ENCODE data around the gene THOC2. TPM values are rescaled to one million over a fixed set of nuclear protein-coding genes. Genes with fewer than 3 reads are reported as not detected.

The THOC2 gene
- total and polyA plus RNA-seq, 2 donors from 2014 or later = 18.8 to 66.6 TPM

GRCh38 chrX:123756320-123756719 is 23.5 kb upstream of the THOC2 start:
- H3K36me3 ChIP-seq (ENCODE audit: control insufficient read depth in 2 of 3, insufficient read depth in 3 of 3, low read length in 3 of 3) = no peaks in the 10 kb centered on the region
- no peak overlapping the region for H3K27ac ChIP-seq (ENCODE audit: low read depth in 2 of 2, low read length in 2 of 2)
- H3K9ac ChIP-seq (ENCODE audit: low read length in 3 of 3) = no peak overlapping the region
- no peak overlapping the region for H3K4me3 ChIP-seq (ENCODE audit: low read length in 3 of 3)
- FAIRE-seq (no peak), DNase-seq (no peak)
- no peak for TF ChIP-seq CTCF (IDR thresholded peaks at IDR 0.05; ENCODE audit: borderline replicate concordance, extremely low read depth, insufficient read depth)
- H3K9me3 ChIP-seq (ENCODE audit: control insufficient read depth in 2 of 3, insufficient read depth in 1 of 3, low read length in 3 of 3) = no peaks in the 10 kb centered on the region
- H3K27me3 ChIP-seq (ENCODE audit: control insufficient read depth, insufficient read depth, low read length) = no peaks in the 10 kb centered on the region
- intact Hi-C loops (cut with DNase I) = no loop called here
- H3K4me1 ChIP-seq (ENCODE audit: control insufficient read depth in 2 of 3, insufficient read depth in 2 of 3, low read depth in 1 of 3, low read length in 3 of 3) = no peaks in the 10 kb centered on the region

- Histone ChIP-seq H3K27me3 (ENCODE audit: control insufficient read depth, insufficient read depth, low read length) (no peaks in the 10 kb centered on the region), H3K36me3 (ENCODE audit: control insufficient read depth in 2 of 3, insufficient read depth in 3 of 3, low read length in 3 of 3) (no peaks in the 10 kb centered on the region), H3K9ac (ENCODE audit: low read length in 3 of 3) (no peak overlapping the region), H3K9me3 (ENCODE audit: control insufficient read depth in 2 of 3, insufficient read depth in 1 of 3, low read length in 3 of 3) (no peaks in the 10 kb centered on the region), H3K27ac (ENCODE audit: low read depth in 2 of 2, low read length in 2 of 2) (no peak overlapping the region), H3K4me1 (ENCODE audit: control insufficient read depth in 2 of 3, insufficient read depth in 2 of 3, low read depth in 1 of 3, low read length in 3 of 3) (no peaks in the 10 kb centered on the region), H3K4me3 (ENCODE audit: low read length in 3 of 3) (no peak overlapping the region)
- no peak for FAIRE-seq
- intact Hi-C loops (cut with DNase I) = no loop called here
- DNase-seq = no peak
- no peak for TF ChIP-seq CTCF (IDR thresholded peaks at IDR 0.05; ENCODE audit: borderline replicate concordance, extremely low read depth, insufficient read depth)
Measured at GRCh38 chrX:123755107-123755506, 22.3 kb upstream of the THOC2 start.

GRCh38 chrX:123753656-123754350 is 21.0 kb upstream of the THOC2 start:
- DNase-seq = no peak
- H3K4me1 ChIP-seq (ENCODE audit: control insufficient read depth in 2 of 3, insufficient read depth in 2 of 3, low read depth in 1 of 3, low read length in 3 of 3) = no peaks in the 10 kb centered on the region
- no peaks in the 10 kb centered on the region for H3K36me3 ChIP-seq (ENCODE audit: control insufficient read depth in 2 of 3, insufficient read depth in 3 of 3, low read length in 3 of 3)
- intact Hi-C loops (cut with DNase I) = no loop called here
- no peak overlapping the region for H3K9ac ChIP-seq (ENCODE audit: low read length in 3 of 3)
- H3K9me3 ChIP-seq (ENCODE audit: control insufficient read depth in 2 of 3, insufficient read depth in 1 of 3, low read length in 3 of 3) = no peaks in the 10 kb centered on the region
- no peak overlapping the region for H3K27ac ChIP-seq (ENCODE audit: low read depth in 2 of 2, low read length in 2 of 2)
- no peaks in the 10 kb centered on the region for H3K27me3 ChIP-seq (ENCODE audit: control insufficient read depth, insufficient read depth, low read length)
- H3K4me3 ChIP-seq (ENCODE audit: low read length in 3 of 3) = no peak overlapping the region
- TF ChIP-seq CTCF (IDR thresholded peaks at IDR 0.05; ENCODE audit: borderline replicate concordance, extremely low read depth, insufficient read depth) = no peak
- no peak for FAIRE-seq

GRCh38 chrX:123749643-123750042 is 16.8 kb upstream of the THOC2 start:
- no peak overlapping the region for H3K4me3 ChIP-seq (ENCODE audit: low read length in 3 of 3)

More at GRCh38 chrX:123749643-123750042, 16.8 kb upstream of the THOC2 start:
- Histone ChIP-seq H3K27me3 (ENCODE audit: control insufficient read depth, insufficient read depth, low read length) (no peaks in the 10 kb centered on the region), H3K9ac (ENCODE audit: low read length in 3 of 3) (no peak overlapping the region), H3K4me1 (ENCODE audit: control insufficient read depth in 2 of 3, insufficient read depth in 2 of 3, low read depth in 1 of 3, low read length in 3 of 3) (no peaks in the 10 kb centered on the region), H3K36me3 (ENCODE audit: control insufficient read depth in 2 of 3, insufficient read depth in 3 of 3, low read length in 3 of 3) (no peaks in the 10 kb centered on the region), H3K27ac (ENCODE audit: low read depth in 2 of 2, low read length in 2 of 2) (no peak overlapping the region), H3K9me3 (ENCODE audit: control insufficient read depth in 2 of 3, insufficient read depth in 1 of 3, low read length in 3 of 3) (no peaks in the 10 kb centered on the region)
- DNase-seq (no peak), FAIRE-seq (no peak)
- intact Hi-C loops (cut with DNase I) = no loop called here
- no peak for TF ChIP-seq CTCF (IDR thresholded peaks at IDR 0.05; ENCODE audit: borderline replicate concordance, extremely low read depth, insufficient read depth)
